GM19467 (cell line): ENCODE data around the gene SLC44A1.
A peak's percentile ranks its signal among the peaks of the same experiment; 100 is the strongest.
"Not testable (repeated sequence)": the region's sequence is repeated elsewhere in the genome, so short reads cannot be mapped to it uniquely, and the experiment has no call there.

Experiments used
- ATAC-seq: cut with Tn5 transposase; IDR thresholded peaks from one replicate; pipeline ENCODE4 v1.9.1; 2021; ENCODE audit warnings: mild to moderate bottlenecking, moderate library complexity; ENCODE audit not compliant: unreplicated experiment

The SLC44A1 gene

DNA sequence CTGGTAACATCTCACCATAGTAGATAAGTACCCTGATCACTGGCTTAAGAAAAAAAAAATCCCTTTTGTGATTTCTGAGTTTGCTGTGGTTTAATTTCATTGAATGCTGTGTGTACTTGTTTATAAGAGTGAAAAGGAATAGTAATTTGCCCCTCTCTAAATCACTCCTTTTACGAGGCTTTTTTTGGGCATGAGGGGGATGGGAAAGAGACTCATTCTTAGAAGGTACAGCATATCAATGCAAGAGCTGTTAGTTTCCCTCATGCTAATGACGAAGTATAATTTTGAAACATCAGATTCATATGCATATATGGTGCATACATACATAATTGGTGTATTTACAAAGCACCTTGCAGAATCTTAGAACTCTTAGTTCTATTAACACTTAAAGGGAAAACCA is 2.4 kb upstream of the SLC44A1 start:
- no peak for ATAC-seq

GRCh38 chr9:105242557-105242956 is 1.9 kb upstream of the SLC44A1 start:
- ATAC-seq, result no peak

DNA sequence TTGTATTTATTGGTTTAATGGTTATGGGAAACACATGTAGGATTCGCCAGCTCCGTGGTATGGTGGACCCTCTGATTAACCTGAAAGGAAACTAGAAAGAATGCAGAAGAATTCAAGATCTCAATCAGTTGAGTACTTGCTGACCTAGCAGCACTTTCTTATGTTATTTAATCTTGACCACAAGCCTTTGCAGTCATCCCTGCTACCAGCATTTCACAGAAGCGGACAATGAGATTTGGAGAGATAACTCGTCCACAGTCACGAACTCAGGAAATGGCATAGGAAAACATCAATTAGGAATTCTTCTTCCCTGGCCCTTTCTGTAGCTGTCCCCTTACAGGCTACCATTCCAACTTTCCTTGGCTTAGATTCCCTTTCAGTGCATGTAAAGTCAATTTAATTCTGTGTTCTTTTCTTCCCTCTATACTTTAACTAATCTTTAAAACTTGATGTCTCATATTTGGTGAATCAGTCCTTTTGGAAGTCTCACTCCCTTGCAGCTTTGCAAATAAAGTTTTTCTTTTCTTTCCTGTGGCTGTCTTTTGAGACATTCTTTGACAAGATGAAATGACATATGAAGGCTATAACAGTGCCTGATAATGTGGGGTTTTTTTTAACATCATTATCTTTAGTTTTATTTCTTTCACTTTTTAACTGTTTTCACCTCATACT is 1.3 kb upstream of the SLC44A1 start:
- no peak for ATAC-seq

DNA sequence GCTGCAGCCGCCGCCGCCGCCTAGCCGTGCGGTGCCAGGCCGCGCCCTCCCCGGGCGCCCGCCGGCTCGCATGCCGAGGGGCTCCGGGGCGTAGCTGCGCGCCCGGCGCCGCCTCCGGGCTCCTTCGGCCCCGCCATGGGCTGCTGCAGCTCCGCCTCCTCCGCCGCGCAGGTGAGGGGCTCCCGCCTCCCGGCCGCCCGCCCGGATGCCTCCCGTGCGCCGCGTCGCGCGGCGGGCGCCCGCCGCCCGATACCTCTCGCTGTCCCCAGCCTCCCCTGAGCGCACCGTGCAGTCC is 230 bp downstream of the SLC44A1 start:
- no peak for ATAC-seq

- ATAC-seq, result peak; percentile 10
Measured at GRCh38 chr9:105245029-105245890, 809 bp downstream of the SLC44A1 start.

GRCh38 chr9:105245891-105246161 is 1.4 kb downstream of the SLC44A1 start:
- ATAC-seq, result no peak

DNA sequence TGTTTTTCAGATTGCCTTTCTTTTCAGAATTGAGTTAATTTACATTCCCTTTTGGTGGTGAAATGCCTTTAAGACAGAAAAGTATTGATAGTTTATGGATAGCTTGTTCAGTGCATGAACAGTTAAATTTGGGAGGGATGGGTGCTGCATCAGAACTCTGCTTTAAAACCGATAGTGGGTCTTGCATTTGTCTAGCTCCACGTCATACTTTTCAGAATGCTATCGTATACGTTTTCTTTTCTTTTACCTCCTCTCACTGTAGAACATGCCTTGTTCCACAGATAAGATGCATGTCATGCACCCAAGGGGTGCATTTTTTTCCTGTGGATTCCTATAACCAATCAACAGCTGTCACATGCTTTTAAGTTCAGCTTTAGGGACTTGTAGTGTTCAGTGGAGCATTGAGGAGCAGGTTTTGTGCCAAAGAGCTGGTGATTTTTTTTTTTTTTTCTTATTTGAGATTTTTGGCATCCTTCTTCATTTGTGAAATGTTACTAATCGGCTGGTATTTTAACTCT is 2.3 kb downstream of the SLC44A1 start:
- ATAC-seq, result no peak

DNA sequence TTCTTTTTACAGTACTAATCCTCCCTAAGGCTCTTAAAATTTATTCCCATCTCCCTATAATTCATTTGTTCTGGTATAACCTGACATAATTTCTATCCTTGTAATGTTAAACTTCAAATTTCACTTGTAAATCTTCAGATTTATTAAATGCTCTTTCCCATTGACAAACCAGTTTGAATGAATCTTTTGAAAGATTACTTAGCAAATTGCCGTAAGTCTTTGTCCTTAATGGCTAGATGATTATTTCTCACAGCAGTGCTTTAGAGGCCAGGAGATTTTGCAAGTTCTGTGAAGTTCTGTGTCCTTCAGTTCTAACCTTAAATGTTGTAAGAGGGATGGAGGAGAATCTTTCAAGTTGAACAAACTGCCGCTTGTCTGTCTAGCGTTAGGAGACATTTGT is 4.2 kb downstream of the SLC44A1 start:
- ATAC-seq, result no peak

DNA sequence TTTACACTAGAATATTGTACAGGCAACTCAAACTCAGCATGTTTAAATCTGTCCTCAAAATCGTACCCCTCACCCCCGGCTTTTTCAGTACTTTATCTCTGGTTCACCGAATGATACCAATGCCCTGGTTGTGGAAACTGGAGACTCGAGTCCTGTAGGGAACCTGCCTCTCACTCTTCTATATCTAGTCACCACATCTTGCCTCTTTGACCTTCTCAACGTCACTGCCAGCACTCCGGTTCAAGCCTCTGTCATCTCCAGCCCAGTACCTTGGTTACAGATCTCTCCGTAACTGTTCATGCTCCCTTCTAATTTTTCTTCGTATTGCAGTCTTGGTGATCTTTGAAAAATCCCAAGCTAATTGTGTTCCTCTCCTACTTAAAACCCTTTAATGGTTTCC is 6.7 kb downstream of the SLC44A1 start:
- ATAC-seq, result no peak

- no peak for ATAC-seq
Measured at GRCh38 chr9:105251733-105252404, 7.4 kb downstream of the SLC44A1 start.

DNA sequence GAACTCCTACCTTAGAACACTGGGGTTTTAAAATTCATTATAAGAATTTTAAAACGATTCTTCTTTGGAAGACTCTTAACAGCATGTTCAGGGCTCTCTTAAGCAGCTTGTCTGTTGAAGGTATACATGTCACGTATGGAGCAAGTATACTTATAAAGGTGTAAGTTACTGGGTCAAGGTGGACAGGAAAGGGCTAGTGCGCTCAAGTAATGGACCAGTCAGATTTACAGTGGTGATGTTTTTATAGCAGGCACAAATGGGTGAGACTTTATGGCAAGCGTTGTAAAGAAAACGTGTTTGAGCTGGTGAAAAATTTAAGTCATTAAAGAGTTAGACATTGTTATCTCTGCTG is 7.9 kb downstream of the SLC44A1 start:
- no peak for ATAC-seq

DNA sequence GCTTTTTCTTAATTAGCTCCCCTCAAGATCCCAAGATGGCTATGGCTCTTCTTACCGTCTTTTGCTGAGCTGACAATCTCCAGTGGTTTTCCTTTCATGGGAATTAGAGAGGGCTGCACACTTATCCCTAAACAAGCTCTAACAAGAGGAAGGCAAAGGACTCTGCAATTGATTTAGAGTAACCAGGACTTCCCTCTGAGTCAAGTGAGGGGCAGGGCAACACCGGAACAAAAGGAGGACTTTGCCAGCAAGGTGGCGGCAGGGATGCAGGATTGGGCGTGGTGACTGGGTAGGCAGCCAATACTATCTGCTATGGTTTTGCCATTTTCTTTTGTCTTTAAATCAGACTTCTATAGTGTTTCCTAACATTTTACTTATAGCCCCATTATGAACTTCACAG is 9.8 kb downstream of the SLC44A1 start:
- ATAC-seq, result no peak

DNA sequence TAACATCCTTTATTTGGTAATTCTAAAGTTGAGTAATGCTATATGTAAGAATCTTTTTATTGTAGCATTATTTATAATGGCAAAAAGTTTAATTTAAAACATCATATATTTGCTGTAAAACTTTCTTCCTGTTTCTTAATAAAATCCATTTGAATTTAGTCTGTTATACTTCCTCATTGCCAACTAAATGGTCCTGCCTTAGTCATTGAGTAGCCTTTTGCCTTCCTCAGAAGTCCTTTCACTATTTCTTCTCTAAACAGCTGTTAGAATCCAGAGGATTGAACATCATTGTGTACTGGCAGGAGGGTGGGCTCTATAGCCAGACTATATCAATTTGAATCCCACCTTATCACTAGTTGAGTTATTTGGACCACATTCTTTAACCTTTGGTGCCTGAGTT is 11.0 kb downstream of the SLC44A1 start:
- ATAC-seq, result no peak

- not testable (repeated sequence) for ATAC-seq
Measured at GRCh38 chr9:105256569-105256968, 12.1 kb downstream of the SLC44A1 start.

GRCh38 chr9:105257809-105258208 is 13.4 kb downstream of the SLC44A1 start:
- ATAC-seq, result no peak

- no peak for ATAC-seq
Measured at GRCh38 chr9:105258225-105258737, 13.8 kb downstream of the SLC44A1 start.

- no peak for ATAC-seq
Measured at GRCh38 chr9:105259274-105259673, 14.8 kb downstream of the SLC44A1 start.

DNA sequence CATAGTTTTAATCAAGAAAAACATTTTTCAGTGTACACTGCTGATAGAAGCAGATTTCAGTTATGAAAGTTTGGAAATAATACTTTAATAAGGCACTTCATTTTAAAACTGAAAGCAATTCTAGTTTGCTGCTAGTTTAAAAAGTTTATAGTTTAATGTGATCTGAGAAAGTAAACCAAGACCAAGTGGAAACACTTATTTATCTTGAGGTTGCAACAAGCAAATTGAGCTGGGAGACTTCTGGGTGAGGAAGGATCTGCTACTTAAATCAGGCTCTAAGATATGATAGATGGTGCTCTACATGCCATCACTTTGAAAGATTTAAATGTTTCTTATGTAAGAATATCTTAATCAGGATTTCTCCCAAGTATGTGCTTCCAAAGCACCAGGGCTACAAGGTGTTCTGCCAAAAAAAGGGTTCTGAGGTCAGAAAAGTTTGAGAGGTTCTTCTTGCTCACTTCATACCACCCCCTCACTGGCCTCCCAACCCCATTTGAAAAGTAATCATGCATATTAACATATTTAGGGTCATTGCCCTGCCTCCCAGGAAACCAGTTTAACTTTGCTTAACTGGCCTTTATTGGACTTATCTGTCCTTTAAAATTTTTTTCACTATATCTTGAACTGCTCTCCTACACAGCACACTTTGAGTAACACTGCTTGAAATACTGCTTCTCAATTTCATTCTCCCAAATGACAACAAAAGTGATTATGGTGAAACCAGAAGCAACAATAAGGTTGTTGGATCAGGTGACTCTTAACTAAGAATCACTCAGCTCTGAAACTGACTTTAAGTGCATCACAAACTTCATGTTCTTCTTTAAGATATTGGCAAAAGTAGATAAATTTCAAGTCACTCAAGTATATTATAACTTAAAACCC is 15.5 kb downstream of the SLC44A1 start:
- ATAC-seq, result no peak

GRCh38 chr9:105262497-105262896 is 18.0 kb downstream of the SLC44A1 start:
- no peak for ATAC-seq

DNA sequence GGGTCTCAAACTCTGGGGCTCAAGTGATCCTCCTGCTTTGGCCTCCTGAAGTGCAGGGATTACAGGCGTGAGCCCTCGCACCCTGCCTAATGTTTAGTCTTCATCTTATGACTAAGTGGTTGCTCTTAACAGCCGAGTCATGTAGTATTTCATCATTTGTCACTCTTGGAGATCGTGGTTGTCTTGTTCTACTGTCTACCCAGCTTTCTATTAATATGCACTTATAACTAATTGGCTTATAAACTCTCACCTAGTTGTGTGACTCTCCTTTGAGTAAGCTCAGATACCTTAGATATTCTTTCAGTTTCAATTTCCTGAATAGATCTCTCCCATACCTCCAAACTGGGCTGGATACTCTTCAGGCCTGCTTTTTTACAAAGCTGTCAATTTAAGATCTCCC is 19.9 kb downstream of the SLC44A1 start:
- peak; percentile 37 for ATAC-seq

GRCh38 chr9:105268254-105268653 is 23.8 kb downstream of the SLC44A1 start:
- ATAC-seq, result not testable (repeated sequence)
